22Rv1 (cell line): ENCODE results near the gene XAGE5.
"Not testable (repeated sequence)": the region's sequence is repeated elsewhere in the genome, so short reads cannot be mapped to it uniquely, and the experiment has no call there.

Experiments
- H3K27ac ChIP-seq: fragments of 450-650 bp; 2 replicates; pipeline ENCODE4 v1.5.1; 2017
- CTCF ChIP-seq: fragments of 450-650 bp; IDR thresholded peaks from 2 replicates; pipeline ENCODE4 v1.5.1; 2017; ENCODE audit warnings: mild to moderate bottlenecking
- ZFX ChIP-seq: fragments of 450-650 bp; IDR thresholded peaks from 2 replicates; pipeline ENCODE4 v1.6.1; 2017; ENCODE audit warnings: antibody characterized with exemption, borderline replicate concordance

Gene XAGE5

GRCh38 chrX:52839137-52839536 lies 28.1 kb downstream of the XAGE5 start:
- TF ChIP-seq ZFX (no peak), CTCF (no peak)
- no peak overlapping the region for H3K27ac ChIP-seq

- H3K27ac ChIP-seq = not testable (repeated sequence)
Measured at GRCh38 chrX:52843619-52844018, 32.5 kb downstream of the XAGE5 start.

- TF ChIP-seq ZFX (no peak), CTCF (no peak)
- H3K27ac ChIP-seq = no peak overlapping the region
Measured at GRCh38 chrX:52852110-52852860, 41.2 kb downstream of the XAGE5 start.

GRCh38 chrX:52856991-52857525 lies 46.0 kb downstream of the XAGE5 start:
- H3K27ac ChIP-seq = not testable (repeated sequence)

GRCh38 chrX:52865343-52865998 lies 54.4 kb downstream of the XAGE5 start:
- TF ChIP-seq CTCF = no peak
- TF ChIP-seq ZFX = no peak
- H3K27ac ChIP-seq = no peak overlapping the region
